Tibial nerve (tissue), 4 donors: Measurements from ENCODE around the gene EPX.

Experiments
- EP300 ChIP-seq, 2 donors: sonication (generic); formaldehyde crosslinking; IDR thresholded peaks; one replicate each; pipeline ENCODE4 v1.6.1; 2017; ENCODE audit warnings: antibody characterized with exemption in 2 of 2, mild to moderate bottlenecking in 1 of 2
- POLR2A ChIP-seq, 2 donors: fragments of 450-650 bp; IDR thresholded peaks; one replicate each; pipeline ENCODE4 v1.6.1; 2017; ENCODE audit warnings: antibody characterized with exemption in 2 of 2, mild to moderate bottlenecking in 2 of 2, moderate library complexity in 2 of 2
- TF ChIP-seq, protein P1 (sequence below), 5 experiments: fragments of 200-600 bp in 3 of 5; fragments of 450-650 bp in 2 of 5; sonication (generic) in 3 of 5; IDR thresholded peaks; one replicate each; pipeline ENCODE4 v1.5.1; 2016 to 2019; ENCODE audit warnings: antibody characterized with exemption in 5 of 5, mild to moderate bottlenecking in 3 of 5, moderate library complexity in 2 of 5

DNA sequence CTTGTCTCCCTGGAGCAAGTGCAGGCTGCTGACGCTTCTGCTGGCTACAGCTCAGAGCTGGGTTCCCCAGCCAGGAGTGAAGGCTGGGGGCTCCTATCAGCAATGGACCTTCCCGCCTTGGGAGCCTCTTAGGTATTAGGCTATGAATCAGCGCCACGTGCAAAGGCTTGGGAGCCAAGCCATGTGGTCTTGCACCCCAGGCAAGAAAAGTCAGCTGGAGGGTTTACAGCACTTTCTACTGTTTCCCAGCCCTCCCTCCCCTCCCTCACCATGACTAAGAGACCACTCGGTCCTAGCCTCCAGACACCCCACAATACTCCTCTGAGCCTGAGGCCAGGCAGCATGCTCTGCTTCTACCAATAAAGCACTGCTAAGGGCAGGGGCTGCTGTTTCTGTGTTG, 12.3 kb downstream of the EPX start:
- no peak for TF ChIP-seq POLR2A (IDR thresholded peaks at IDR 0.05)
- TF ChIP-seq, protein P1, sequence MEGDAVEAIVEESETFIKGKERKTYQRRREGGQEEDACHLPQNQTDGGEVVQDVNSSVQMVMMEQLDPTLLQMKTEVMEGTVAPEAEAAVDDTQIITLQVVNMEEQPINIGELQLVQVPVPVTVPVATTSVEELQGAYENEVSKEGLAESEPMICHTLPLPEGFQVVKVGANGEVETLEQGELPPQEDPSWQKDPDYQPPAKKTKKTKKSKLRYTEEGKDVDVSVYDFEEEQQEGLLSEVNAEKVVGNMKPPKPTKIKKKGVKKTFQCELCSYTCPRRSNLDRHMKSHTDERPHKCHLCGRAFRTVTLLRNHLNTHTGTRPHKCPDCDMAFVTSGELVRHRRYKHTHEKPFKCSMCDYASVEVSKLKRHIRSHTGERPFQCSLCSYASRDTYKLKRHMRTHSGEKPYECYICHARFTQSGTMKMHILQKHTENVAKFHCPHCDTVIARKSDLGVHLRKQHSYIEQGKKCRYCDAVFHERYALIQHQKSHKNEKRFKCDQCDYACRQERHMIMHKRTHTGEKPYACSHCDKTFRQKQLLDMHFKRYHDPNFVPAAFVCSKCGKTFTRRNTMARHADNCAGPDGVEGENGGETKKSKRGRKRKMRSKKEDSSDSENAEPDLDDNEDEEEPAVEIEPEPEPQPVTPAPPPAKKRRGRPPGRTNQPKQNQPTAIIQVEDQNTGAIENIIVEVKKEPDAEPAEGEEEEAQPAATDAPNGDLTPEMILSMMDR (IDR thresholded peaks at IDR 0.05): no peak
- no peak for TF ChIP-seq EP300 (IDR thresholded peaks at IDR 0.05)
